HL-60/S4 treated with phorbol 12-myristate 13-acetate at 8.2 ng/mL for 4 days and 3 days (cell line): ENCODE measurements around the gene RBCK1.
"Not testable (repeated sequence)": the region's sequence is repeated elsewhere in the genome, so short reads cannot be mapped to it uniquely, and the experiment has no call there.

ENCODE experiments used
- in situ Hi-C: fragments of 300-500 bp; cut with MboI; formaldehyde crosslinking; loops from 2 replicates; pipeline ENCODE4 v1.15.0; 2022; ENCODE audit warnings: low sequenced_read_pairs

Gene RBCK1

DNA sequence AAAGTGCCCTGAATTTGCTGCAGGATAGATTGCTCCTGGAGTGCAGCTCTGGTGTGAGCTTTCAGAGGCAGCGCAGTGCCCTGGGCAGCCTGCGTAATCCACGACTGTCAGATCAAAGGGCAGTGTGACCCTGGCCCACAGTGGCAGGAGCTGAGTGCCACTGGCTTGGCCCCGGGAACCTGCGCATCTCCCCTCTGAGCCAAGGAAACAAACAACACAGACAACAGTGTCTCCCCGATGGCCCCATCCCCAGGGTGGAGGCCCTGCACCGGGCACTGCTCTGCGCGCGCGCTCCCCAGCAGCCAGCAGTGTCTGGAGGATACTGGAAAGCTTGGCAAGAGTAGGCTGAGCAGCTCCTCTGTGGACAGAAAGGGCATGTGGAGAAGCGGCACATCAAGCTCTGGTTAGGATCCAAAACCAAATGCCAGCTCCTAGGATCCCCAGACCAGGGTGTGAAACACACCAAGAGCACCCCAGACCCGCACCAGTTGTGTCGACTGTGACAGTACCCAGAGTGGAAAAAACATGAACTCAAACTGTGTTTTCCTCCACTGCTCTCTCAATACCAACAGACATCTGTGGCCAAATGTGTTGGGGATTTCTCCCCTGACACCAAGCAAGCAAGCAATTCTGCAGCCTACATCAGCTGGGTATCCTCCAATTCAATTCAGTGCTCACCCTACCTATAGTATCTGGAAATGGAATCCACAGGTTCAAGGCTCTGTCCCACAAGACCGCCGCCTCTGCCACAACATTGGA lies 26.7 kb downstream of the RBCK1 start:
- in situ Hi-C loops: no loop called here

DNA sequence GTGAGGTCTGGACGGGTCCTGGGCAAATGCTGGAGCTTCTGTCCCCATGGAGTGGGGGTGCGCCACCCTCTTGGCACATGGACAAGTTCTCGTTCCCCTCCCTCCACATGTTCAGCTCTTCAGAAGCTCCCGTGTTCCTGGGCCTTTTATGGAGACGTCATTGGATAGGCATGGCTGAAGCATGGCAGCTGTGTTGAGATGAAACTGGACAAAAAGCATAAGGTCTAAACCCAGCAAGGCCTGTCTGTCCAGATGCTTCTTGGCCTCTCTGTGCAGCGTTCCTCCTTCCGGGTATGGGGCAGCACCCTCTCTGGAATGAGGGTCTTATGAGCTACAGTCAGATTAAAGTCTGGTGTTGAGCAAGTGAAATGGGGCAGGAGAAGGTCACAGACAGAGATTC lies 27.5 kb downstream of the RBCK1 start:
- in situ Hi-C loops: no loop called here

DNA sequence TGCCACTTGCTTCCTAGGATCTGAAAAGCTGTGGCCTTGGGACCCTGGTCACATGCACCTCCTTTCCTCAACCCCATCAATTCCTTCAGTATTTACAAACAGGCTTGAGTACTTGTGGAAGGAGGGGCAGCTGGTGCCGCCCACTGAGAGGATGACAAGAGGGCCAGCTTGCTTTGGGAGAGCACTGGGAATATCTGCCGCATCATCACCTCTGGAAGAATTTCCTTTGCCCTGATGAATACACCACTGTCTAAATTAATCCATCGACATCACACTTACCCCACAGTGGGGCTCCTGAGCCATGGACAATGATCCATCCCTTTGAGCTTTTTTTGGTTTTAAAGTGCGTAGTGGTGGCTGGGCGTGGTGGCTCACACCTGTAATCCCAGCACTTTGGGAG lies 28.4 kb downstream of the RBCK1 start:
- in situ Hi-C loops: no loop called here

DNA sequence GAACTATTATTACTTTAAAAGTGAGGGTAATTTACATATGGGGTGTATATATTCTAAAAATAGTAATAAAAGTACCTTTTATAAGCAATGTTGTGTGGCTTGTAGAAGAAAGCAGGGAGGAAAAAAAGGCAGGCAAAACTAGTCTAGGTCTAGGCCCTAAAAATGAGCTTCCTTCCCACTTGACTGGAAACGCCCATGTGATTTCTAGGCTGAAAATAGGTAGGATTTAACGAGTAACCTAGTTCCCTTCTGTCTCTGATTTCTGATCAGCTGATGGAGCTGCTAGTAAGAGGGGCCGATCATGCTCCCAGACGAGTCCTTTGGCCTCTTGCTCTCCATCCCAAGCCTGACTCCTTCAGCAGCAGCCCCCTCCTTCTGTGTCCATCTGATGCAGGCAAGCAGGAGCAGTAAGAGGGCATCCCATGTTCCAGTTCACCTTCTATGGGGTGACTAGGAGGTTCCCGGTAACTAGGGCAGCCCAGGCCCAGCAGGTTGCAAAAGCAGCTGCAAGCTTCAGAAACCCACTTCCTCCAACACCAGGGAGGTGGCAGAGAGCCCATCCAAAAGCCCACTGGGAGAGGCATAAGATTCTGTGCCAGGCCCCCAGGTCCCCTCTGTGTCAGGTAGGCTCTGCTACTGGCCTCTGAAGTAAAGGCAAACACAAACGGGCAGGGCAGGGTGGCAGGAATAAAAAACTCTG lies 29.8 kb downstream of the RBCK1 start:
- in situ Hi-C loops: no loop called here

DNA sequence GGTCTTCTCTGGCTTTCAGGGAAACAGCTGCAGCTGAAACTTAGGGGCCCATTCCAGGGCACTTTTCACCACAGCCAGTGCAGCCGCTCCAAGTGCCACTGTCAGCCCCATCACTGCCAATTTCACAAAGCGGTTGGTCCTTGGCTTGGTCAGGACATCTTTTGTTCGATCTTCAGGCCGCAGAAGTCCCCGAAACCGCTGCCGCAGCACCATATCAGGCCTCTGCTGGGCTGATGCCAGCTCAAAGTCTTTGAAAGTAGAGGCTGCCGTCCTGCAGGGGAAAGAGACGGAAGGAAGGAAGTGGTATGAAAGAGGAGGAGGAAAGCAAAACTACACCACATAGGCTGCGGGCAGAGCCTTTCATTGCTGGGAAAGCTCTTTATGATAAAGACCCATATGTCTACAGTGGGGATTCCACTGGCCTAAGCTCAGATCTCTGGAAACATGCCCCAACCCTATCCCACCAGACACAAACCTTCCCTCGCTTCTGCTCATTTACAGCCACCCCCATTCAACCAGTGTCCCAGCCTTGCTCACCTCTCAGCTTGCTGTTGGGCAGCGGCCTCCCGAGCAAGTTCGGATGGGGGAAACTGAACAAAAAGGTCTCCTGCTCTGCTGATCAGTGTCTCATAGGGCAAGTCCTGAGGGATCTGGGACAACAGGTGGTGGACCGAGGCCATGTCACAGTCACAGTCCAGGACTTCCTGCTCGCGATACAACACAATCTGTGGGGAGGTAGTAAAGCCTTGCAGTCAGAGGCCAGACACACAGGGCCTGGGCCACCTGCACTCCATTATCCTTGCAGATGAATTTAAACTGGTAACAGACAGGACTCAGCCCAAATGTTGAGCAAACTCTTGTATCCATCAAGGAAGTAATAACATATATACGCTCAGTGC lies 30.7 kb downstream of the RBCK1 start:
- in situ Hi-C loops: no loop called here

- in situ Hi-C loops: no loop called here
Measured at GRCh38 chr20:440148-440547, 32.0 kb downstream of the RBCK1 start.

GRCh38 chr20:440636-441035 lies 32.5 kb downstream of the RBCK1 start:
- in situ Hi-C loops: no loop called here

- in situ Hi-C loops: no loop called here
Measured at GRCh38 chr20:443223-443775, 35.2 kb downstream of the RBCK1 start.

- in situ Hi-C loops: no loop called here
Measured at GRCh38 chr20:444117-444516, 36.0 kb downstream of the RBCK1 start.

- in situ Hi-C loops: no loop called here
Measured at GRCh38 chr20:444862-445426, 36.8 kb downstream of the RBCK1 start.

- in situ Hi-C loops: no loop called here
Measured at GRCh38 chr20:445514-446336, 37.6 kb downstream of the RBCK1 start.

GRCh38 chr20:452021-452420 lies 43.9 kb downstream of the RBCK1 start:
- in situ Hi-C loops: not testable (repeated sequence)

GRCh38 chr20:454951-455350 lies 46.9 kb downstream of the RBCK1 start:
- in situ Hi-C loops: no loop called here

GRCh38 chr20:458776-459175 lies 50.7 kb downstream of the RBCK1 start:
- in situ Hi-C loops: no loop called here

DNA sequence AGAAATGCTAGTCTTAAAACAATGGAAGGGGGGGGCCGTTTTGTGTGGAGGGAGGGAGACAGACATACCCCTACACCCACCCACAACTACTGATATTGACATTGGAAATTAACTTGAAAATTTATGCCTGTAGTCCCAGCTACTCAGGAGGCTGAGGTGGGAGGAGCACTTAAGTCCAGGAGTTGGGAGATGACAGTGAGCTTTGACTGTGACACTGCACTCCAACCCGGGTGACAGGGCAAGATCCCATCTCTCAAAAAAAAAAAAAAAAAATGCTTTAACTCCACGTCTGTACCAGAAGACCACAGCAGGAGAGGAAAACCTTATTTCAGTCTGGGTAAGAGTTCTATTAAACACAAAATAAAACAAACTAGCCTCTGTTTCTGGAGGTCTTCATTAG lies 52.1 kb downstream of the RBCK1 start:
- in situ Hi-C loops: no loop called here

GRCh38 chr20:460707-461106 lies 52.6 kb downstream of the RBCK1 start:
- in situ Hi-C loops: no loop called here

DNA sequence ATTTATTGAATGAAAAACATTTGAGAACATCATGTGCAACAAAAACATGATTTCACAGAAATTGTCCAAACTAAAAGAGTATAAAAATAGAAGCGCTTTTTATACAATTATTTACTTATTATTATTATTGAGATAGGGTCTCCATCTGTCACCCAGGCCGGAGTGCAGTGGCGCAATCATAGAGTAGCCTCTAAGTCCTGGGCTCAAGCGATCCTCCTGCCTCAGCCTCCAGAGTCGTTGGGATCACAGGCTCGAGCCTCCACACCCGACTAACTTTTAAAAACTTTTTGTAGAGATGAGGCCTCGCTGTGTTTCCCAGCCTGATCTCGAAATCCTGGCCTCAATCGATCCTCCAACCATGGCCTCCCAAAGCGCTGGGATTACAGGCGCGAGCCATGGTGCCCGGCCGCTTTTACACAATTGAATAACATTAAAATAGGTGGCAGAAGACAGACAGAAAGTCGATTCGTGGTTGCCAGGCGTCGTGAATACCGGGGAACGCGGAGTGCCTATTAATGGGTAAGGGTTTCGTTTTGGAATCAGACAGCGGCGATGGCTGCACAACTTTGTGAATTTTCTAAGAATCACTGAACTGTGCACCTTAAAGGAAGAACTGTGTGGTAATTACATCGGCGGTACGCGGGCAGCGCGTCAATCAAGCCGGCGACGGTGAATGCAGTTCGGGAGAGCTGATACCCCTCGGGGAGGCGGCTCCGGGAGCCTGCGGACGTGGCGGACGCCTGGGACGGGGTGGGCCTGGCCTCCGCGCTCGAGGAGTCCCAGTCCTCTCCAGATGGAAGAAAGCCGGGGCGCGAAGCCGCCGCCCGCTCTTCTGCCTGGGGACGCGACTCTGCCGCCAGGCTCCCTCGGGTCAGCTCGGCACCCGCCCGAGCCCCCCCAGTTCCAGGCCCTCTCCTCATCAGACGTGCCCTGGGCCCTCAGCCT lies 53.4 kb downstream of the RBCK1 start:
- in situ Hi-C loops: no loop called here

DNA sequence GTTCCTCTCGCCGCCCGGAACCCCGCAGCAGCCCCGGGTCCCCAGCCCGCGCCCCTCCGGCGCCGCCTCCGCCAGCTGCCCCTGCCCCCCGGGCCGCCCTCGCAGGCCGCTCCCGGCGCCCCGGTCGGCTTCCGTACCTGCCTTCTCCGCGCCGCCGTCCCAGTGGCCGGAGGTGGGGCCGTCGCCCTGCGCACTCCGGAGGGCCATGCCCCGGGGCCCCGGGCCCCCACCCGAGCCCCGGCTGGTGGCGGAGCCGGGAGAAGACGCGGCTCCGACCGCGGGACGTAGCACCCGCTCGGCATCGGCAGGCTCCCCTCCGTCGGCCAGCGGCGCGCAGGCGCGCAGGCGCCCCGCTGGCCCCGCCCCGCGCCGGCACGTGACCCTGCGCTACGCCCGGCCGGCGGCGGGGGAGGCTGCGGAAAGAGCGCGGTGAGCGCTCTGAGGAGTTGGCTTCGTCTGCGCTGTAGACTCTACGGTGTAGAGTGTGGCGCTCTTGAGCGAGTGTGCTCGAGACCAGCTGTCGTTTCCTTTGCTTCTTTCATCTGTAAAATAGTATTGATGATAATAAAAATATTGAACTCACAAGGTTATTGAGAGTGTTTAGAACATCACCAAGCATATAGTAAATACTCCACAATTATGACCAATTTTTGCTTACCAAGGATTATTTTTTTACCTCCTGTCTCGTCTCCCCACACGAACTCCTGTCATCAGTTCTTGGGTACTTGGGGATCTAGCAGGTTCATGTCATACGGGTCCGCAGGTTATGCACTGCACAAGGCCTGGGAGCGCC lies 54.3 kb downstream of the RBCK1 start, which contains the start of gene TBC1D20:
TSS of gene TBC1D20 (minus strand) at position 335 of the 793 bp plus-strand sequence. CDS start at position 207, 128 bp downstream.
- in situ Hi-C loops: no loop called here
